K562 (cell line): ENCODE data around the gene MINDY4. TPM values are rescaled to one million over a fixed set of nuclear protein-coding genes. Genes with fewer than 3 reads are reported as not detected.

Experiments
- ATAC-seq: fragments of 200-7000 bp; cut with Tn5 transposase; 3 replicates; pipeline ENCODE4 v1.9.1; 2020; ENCODE audit warnings: moderate library complexity
- BruUV-seq: library from RNA; stranded (reverse); fragments of 400-500 nt; replicated peaks from 2 replicates; lab custom pipeline; 2021; lab: Mats Ljungman, UMichigan
- CTCF ChIA-PET: fragments of 300-600 bp; formaldehyde crosslinking; extraction: SDS; loops from one replicate; lab custom pipeline; 2021; ENCODE audit warnings: low intra/inter-chr PET ratio; lab: Yijun Ruan, JAX
- POLR2A ChIA-PET: fragments of 300-600, 350-650 bp; sonication (Branson Sonifier 250); formaldehyde crosslinking; extraction: SDS; loops from one replicate; lab custom pipeline; 2021; ENCODE audit warnings: antibody characterized with exemption, inconsistent platforms; lab: Yijun Ruan, JAX
- DNase-seq, 4 experiments: peaks; one replicate each; pipeline versions ENCODE4 v3.0.0 to v3.0.0-alpha.2; 2011 to 2018; ENCODE audit warnings: low spot score in 3 of 4, mixed read lengths in 3 of 4; ENCODE audit errors: extremely low read depth in 1 of 4
- FAIRE-seq: peaks from 2 replicates; lab custom pipeline; 2011; peaks lifted over from hg19 to GRCh38; lab: Jason Lieb, UNC
- H2AFZ ChIP-seq: 2 replicates; pipeline ENCODE4 v1.6.0; 2011; ENCODE audit warnings: low read depth, low read length, control low read depth, inconsistent platforms
- H3K27ac ChIP-seq: fragments of 200-600 bp; 3 replicates; pipeline ENCODE4 v1.8.0; 2011; ENCODE audit warnings: low read depth, mild to moderate bottlenecking, control low read depth, inconsistent platforms, low read length, moderate library complexity, mixed read lengths; ENCODE audit errors: extremely low read depth
- H3K27me3 ChIP-seq, 2 experiments: fragments of 300-600 bp in 1 of 2; 2 replicates in 1 of 2; 3 replicates in 1 of 2; pipeline versions ENCODE4 v1.6.0 to v1.8.0; 2011; ENCODE audit warnings: inconsistent platforms in 2 of 2, low read length in 2 of 2, mild to moderate bottlenecking in 1 of 2, mixed read lengths in 1 of 2, moderate library complexity in 1 of 2; ENCODE audit not compliant: control insufficient read depth in 2 of 2, insufficient read depth in 2 of 2
- H3K36me3 ChIP-seq: fragments of 300-600 bp; 3 replicates; pipeline ENCODE4 v1.8.0; 2011; ENCODE audit warnings: mild to moderate bottlenecking, low read length, inconsistent platforms; ENCODE audit not compliant: control insufficient read depth, insufficient read depth
- H3K4me1 ChIP-seq, 2 experiments: fragments of 200-600 bp in 1 of 2; replicated peaks in 1 of 2; 2 replicates in 1 of 2; 3 replicates in 1 of 2; pipeline versions ENCODE4 v1.5.1 to v1.8.0; 2011; ENCODE audit warnings: inconsistent platforms in 2 of 2, low read length in 2 of 2, mild to moderate bottlenecking in 1 of 2, mixed read lengths in 1 of 2, moderate library complexity in 1 of 2; ENCODE audit not compliant: control insufficient read depth in 2 of 2, insufficient read depth in 2 of 2
- H3K4me2 ChIP-seq: 2 replicates; pipeline ENCODE4 v1.6.1; 2011; ENCODE audit warnings: low read length, control low read depth, inconsistent platforms, mixed read lengths; ENCODE audit not compliant: insufficient read depth
- H3K4me3 ChIP-seq: fragments of 200-600 bp; sonication (generic), shearing (Covaris generic); 2 replicates; pipeline ENCODE4 v1.5.1; 2016; ENCODE audit warnings: control low read depth, inconsistent platforms
- H3K79me2 ChIP-seq: fragments of 200-600 bp; 3 replicates; pipeline ENCODE4 v1.8.0; 2011; ENCODE audit warnings: low read length, inconsistent platforms; ENCODE audit not compliant: control insufficient read depth, insufficient read depth
- H3K9ac ChIP-seq, 2 experiments: 2 replicates each; pipeline versions ENCODE4 v1.6.0 to v1.6.1; 2011; ENCODE audit warnings: low read depth in 2 of 2, low read length in 2 of 2, control low read depth in 1 of 2, inconsistent platforms in 1 of 2, mild to moderate bottlenecking in 1 of 2, mixed read lengths in 1 of 2; ENCODE audit not compliant: insufficient read depth in 1 of 2
- H3K9me1 ChIP-seq: one replicate; pipeline ENCODE4 v1.6.0; 2011; ENCODE audit warnings: inconsistent platforms, mild to moderate bottlenecking, low read length, moderate library complexity; ENCODE audit not compliant: control insufficient read depth, insufficient read depth
- H3K9me3 ChIP-seq: replicated peaks from 2 replicates; pipeline ENCODE4 v1.5.1; 2011; ENCODE audit warnings: low read depth, low read length, inconsistent platforms; ENCODE audit not compliant: control insufficient read depth, insufficient read depth
- H4K20me1 ChIP-seq: replicated peaks from 2 replicates; pipeline ENCODE4 v1.6.1; 2011; ENCODE audit warnings: low read length, inconsistent platforms, mixed read lengths; ENCODE audit not compliant: control insufficient read depth, insufficient read depth
- BRF1 ChIP-seq: IDR thresholded peaks from 3 replicates; pipeline ENCODE4 v1.6.1; 2011; ENCODE audit warnings: borderline replicate concordance, mild to moderate bottlenecking; ENCODE audit not compliant: insufficient read length; ENCODE audit errors: extremely low read depth
- CBFA2T2 ChIP-seq: fragments of 450-650 bp; conservative IDR thresholded peaks from 2 replicates; pipeline ENCODE4 v1.6.1; 2017; ENCODE audit warnings: mild to moderate bottlenecking
- CBX5 ChIP-seq: IDR thresholded peaks from 2 replicates; pipeline ENCODE4 v1.6.1; 2014; ENCODE audit warnings: low read depth, borderline replicate concordance
- ELF1 ChIP-seq: fragments of 200-800 bp; sonication (Bioruptor generic); IDR thresholded peaks from 2 replicates; pipeline ENCODE4 v1.6.1; 2016; ENCODE audit warnings: missing genetic modification characterization, missing compliant biosample characterization
- MAZ ChIP-seq, 2 experiments: fragments of 450-650 bp in 1 of 2; sonication (generic) in 1 of 2; formaldehyde crosslinking; IDR thresholded peaks in 1 of 2; conservative IDR thresholded peaks in 1 of 2; 2 replicates each; pipeline versions ENCODE4 v1.4.0 to v1.5.0; 2020; ENCODE audit warnings: mild to moderate bottlenecking in 1 of 2, missing genetic modification reagents in 1 of 2
- MTA2 ChIP-seq: fragments of 450-650 bp; IDR thresholded peaks from 2 replicates; pipeline ENCODE4 v1.6.1; 2016; ENCODE audit warnings: low read depth
- TEAD1 ChIP-seq, 2 experiments: fragments of 450-650 bp in 1 of 2; sonication (generic) in 1 of 2; formaldehyde crosslinking; IDR thresholded peaks; 2 replicates each; pipeline versions ENCODE4 v1.4.0 to v1.8.0; 2020 to 2022; ENCODE audit warnings: mild to moderate bottlenecking in 2 of 2, missing genetic modification reagents in 1 of 2
- XRCC5 ChIP-seq: fragments of 200-400 bp; formaldehyde crosslinking; IDR thresholded peaks from 2 replicates; pipeline ENCODE4 v1.6.1; 2017; ENCODE audit warnings: low read depth, mild to moderate bottlenecking, low read length
- ZNF785 ChIP-seq: fragments of 250-450 bp; sonication (Bioruptor Pico); IDR thresholded peaks from 2 replicates; pipeline ENCODE4 v1.4.0; 2020; ENCODE audit warnings: mild to moderate bottlenecking
- WGBS: fragments of 100-300 bp; shearing (Covaris generic); methylation state at CpG from one replicate; pipeline ENCODE4 v1.1.6; 2016; ENCODE audit warnings: low coverage, mixed read lengths; ENCODE audit not compliant: insufficient coverage; ENCODE audit errors: missing lambda C conversion rate; 5-methylcytosine and 5-hydroxymethylcytosine counted together
- in situ Hi-C: fragments of 300-500 bp; cut with MboI; formaldehyde crosslinking; loops from 4 replicates; pipeline ENCODE4 v1.15.0; 2018; ENCODE audit warnings: inconsistent platforms, mixed read lengths
- intact Hi-C: fragments of 100-400 bp; cut with micrococcal nuclease; formaldehyde crosslinking; loops from 2 replicates; pipeline ENCODE4 v1.14.2; 2022
- polyA plus RNA-seq, 8 experiments: library from polyadenylated mRNA; depleted of rRNA in 4 of 8; stranded (reverse) in 5 of 8; unstranded in 3 of 8; fragments of >200 nt; fragmentation: Nextera tagmentation in 2 of 8; fragmentation: Illumina TruSeq in 1 of 8; extraction: Ambion mirVana in 2 of 8; extraction: Trizol in 1 of 8; gene quantifications; 2 replicates each; pipeline versions ENCODE4 v1.2.1 to v1.2.3, GENCODE V29; 2011 to 2014; ENCODE audit warnings: inconsistent platforms in 1 of 8, missing spikeins in 1 of 8
- total RNA-seq, 7 experiments: library from RNA; depleted of rRNA in 6 of 7; stranded (reverse); fragments of >200 nt in 6 of 7; fragmentation: Illumina TruSeq in 2 of 7; extraction: Trizol in 2 of 7; gene quantifications; 2 replicates each; pipeline versions ENCODE4 v1.2.1 to v1.2.3, GENCODE V29; 2011 to 2021; ENCODE audit warnings: low replicate concordance in 1 of 7

MINDY4 gene
- total and polyA plus RNA-seq, 9 of the 15 experiments (the other 6 are each of a cell fraction or from before 2014, with no cell fraction given) = 2.1 to 16.7 (median 11.0) TPM

DNA sequence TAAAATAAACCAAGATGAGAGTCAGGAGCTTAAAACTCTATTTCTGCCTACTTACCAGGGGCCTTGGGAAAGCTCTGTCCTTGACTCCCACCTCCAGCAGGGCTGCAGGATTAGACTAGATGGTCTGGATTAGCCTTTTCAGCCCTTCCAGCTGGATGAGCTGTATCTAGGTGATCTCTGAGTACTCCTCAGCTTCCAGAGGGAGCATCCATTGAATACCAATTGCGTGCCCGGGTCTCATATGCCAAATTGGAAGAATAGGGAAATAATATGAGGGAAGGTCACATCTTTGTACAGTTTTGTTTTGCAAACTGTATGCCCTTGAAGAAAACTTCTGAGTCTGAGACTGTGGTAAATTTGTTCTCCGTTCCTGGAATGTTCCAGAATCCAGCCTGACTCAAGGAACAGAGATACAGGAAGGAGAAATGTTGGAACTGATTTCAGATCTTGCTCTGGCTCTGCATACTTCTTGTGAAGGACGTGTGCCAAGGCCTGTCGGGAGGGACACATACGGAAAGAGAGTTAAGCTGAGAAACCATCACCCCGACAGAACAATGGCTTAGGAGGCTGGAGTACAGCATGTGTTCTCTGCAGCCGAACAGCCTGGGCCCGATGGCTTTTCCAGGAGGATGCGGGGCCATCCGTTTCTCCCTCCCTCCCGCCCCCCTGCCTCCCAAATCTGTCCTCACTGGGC, 44.9 kb downstream of the MINDY4 start:
- Histone ChIP-seq H3K9me3 (no peaks in the 10 kb centered on the region), H3K4me2 (no peak overlapping the region), H4K20me1 (peaks cover 4% of the 10 kb centered on the region; the same call in 1 of the 2 replicates), H3K36me3 (no peaks in the 10 kb centered on the region; the same call in 2 of the 3 replicates), H3K27ac (no peak overlapping the region), H3K9ac (no peak overlapping the region), H3K9me1 (no peaks in the 10 kb centered on the region), H2AFZ (no peak overlapping the region), H3K27me3 (no peaks in the 10 kb centered on the region), H3K4me1 (no peaks in the 10 kb centered on the region), H3K4me3 (no peak overlapping the region), H3K79me2 (no peaks in the 10 kb centered on the region)
- in situ Hi-C loops (no loop called here), intact Hi-C loops (no loop called here)
- DNase-seq = no peak
- CTCF ChIA-PET = no interaction called here
- 84% methylated on average over 6 of the region's 12 CpGs for WGBS
- no peak; the same call in 2 of the 3 replicates for ATAC-seq
- BruUV-seq = no TSS peak
- TF ChIP-seq CBX5 = no peak
- no peak for TF ChIP-seq MTA2
- TF ChIP-seq ZNF785 = no peak
- no peak for TF ChIP-seq ELF1 (tag)
- TF ChIP-seq BRF1 = no peak
- TF ChIP-seq MAZ (CRISPR knock-in tag; conservative IDR thresholded peaks at IDR 0.05 in 1 of 2, IDR thresholded peaks at IDR 0.05 in 1 of 2) = no peak
- no peak for TF ChIP-seq XRCC5
- no peak for TF ChIP-seq CBFA2T2
- no peak for TF ChIP-seq TEAD1 (CRISPR knock-in tag; IDR thresholded peaks at IDR 0.05)
- no peak for FAIRE-seq
- POLR2A ChIA-PET = no interaction called here
